MM.1S (cell line): ENCODE results near the gene TRAPPC3.
"Not testable (repeated sequence)": the region's sequence is repeated elsewhere in the genome, so short reads cannot be mapped to it uniquely, and the experiment has no call there.

ENCODE experiments used
- DNase-seq: peaks from one replicate; pipeline ENCODE4 v3.0.0-alpha.2; 2015
- H2AFZ ChIP-seq: fragments of 300-600 bp; sonication (generic); 2 replicates; pipeline ENCODE4 v1.6.0; 2016; ENCODE audit warnings: antibody characterized with exemption, low read length
- H3F3A ChIP-seq: fragments of 300-600 bp; sonication (generic); 2 replicates; pipeline ENCODE4 v1.6.1; 2016; ENCODE audit warnings: mild to moderate bottlenecking, antibody characterized with exemption, low read length, moderate library complexity, mixed read lengths; ENCODE audit not compliant: insufficient read depth
- H3K27ac ChIP-seq: fragments of 300-600 bp; sonication (generic); 2 replicates; pipeline ENCODE4 v1.5.1; 2016; ENCODE audit warnings: mild to moderate bottlenecking, low read length
- H3K27me3 ChIP-seq: fragments of 300-600 bp; sonication (generic); replicated peaks from 2 replicates; pipeline ENCODE4 v1.6.0; 2016; ENCODE audit warnings: low read length; ENCODE audit not compliant: insufficient read depth
- H3K36me3 ChIP-seq: fragments of 300-600 bp; sonication (generic); replicated peaks from 2 replicates; pipeline ENCODE4 v1.6.1; 2016; ENCODE audit warnings: mild to moderate bottlenecking, low read length, mixed read lengths; ENCODE audit not compliant: insufficient read depth
- H3K4me1 ChIP-seq: fragments of 300-600 bp; sonication (generic); 2 replicates; pipeline ENCODE4 v1.6.1; 2016; ENCODE audit warnings: low read length, mixed read lengths
- H3K4me2 ChIP-seq: fragments of 300-600 bp; sonication (generic); 2 replicates; pipeline ENCODE4 v1.6.0; 2016; ENCODE audit warnings: low read depth, low read length
- H3K4me3 ChIP-seq: fragments of 300-600 bp; sonication (generic); 2 replicates; pipeline ENCODE4 v1.5.1; 2016; ENCODE audit warnings: low read length, mixed read lengths
- H3K79me2 ChIP-seq: fragments of 300-600 bp; sonication (generic); 2 replicates; pipeline ENCODE4 v1.6.1; 2016; ENCODE audit warnings: mixed run types, low read length, mixed read lengths
- H3K9ac ChIP-seq: fragments of 300-600 bp; sonication (generic); 2 replicates; pipeline ENCODE4 v1.6.1; 2016; ENCODE audit warnings: low read length, mixed read lengths
- H3K9me2 ChIP-seq: fragments of 300-600 bp; sonication (generic); replicated peaks from 2 replicates; pipeline ENCODE4 v1.6.1; 2016; ENCODE audit warnings: mild to moderate bottlenecking, low read length, mixed read lengths; ENCODE audit not compliant: insufficient read depth
- H3K9me3 ChIP-seq: fragments of 300-600 bp; sonication (generic); replicated peaks from 2 replicates; pipeline ENCODE4 v1.6.1; 2016; ENCODE audit warnings: mild to moderate bottlenecking, low read length, mixed read lengths; ENCODE audit not compliant: insufficient read depth
- H4K20me1 ChIP-seq: fragments of 300-600 bp; sonication (generic); 2 replicates; pipeline ENCODE4 v1.6.1; 2016; ENCODE audit warnings: mild to moderate bottlenecking, low read length, moderate library complexity, mixed read lengths; ENCODE audit not compliant: insufficient read depth
- CTCF ChIP-seq: fragments of 300-600 bp; sonication (generic); IDR thresholded peaks from 2 replicates; pipeline ENCODE4 v1.5.1; 2016; ENCODE audit warnings: antibody characterized with exemption, low read length, mixed read lengths
- EZH2 ChIP-seq: fragments of 300-600 bp; sonication (generic); optimal IDR thresholded peaks from 2 replicates; pipeline ENCODE3; 2017; ENCODE audit warnings: low read depth, mild to moderate bottlenecking, antibody characterized with exemption, low read length, mixed read lengths
- EZH2phosphoT487 ChIP-seq: fragments of 300-600 bp; sonication (generic); IDR thresholded peaks from 2 replicates; pipeline ENCODE4 v1.6.1; 2018; ENCODE audit warnings: antibody characterized with exemption, low read length

The TRAPPC3 gene

DNA sequence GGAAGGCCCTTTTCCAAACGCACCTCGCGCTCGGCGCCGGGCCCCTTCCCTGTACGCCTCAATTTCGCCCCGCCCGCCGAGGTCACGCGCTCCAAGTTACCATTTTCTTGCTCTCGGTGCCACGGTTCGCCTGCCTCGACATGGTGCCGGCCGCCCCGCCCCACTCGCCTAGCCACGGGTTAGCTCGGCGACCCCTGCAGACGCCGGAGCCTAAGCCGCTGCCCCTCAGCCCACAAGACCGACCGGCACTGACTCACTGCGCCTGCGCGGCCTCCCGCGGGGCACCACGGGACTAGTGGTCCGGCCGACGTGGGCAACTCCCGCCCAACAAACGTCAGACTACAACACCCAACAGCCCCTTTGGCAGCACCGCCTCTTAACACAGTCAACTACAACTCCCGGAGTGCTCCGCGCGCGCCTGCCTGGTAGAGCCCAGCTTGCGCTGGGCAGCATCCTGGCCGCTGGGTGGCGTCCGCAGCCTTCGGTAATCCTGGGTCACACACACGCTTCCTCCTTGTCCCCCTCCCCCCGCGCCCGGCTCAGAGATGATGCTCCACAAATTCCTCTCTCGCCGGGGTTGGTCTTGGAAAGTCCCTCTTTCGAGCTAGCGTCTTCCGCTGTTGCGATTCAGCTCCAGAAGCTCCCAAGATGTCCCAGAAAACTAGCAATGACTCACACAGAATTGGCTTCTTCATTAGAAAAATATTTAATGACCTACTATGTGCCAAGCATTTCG, at the start of gene TRAPPC3:
Gene TRAPPC3, minus strand, starts transcription at position 250 of the 736 bp plus-strand sequence. Its CDS starts 108 bp downstream, at position 142.
- Histone ChIP-seq H2AFZ (peak within 1 kb of the TSS; percentile 69), H4K20me1 (no peaks in the 10 kb centered on the region), H3K79me2 (peaks cover 36% of the 10 kb centered on the region), H3K9me3 (no peaks in the 10 kb centered on the region), H3K4me3 (peak within 1 kb of the TSS; percentile 78), H3F3A (peaks cover 19% of the 10 kb centered on the region), H3K4me2 (peak within 1 kb of the TSS; percentile 91), H3K4me1 (peaks cover 18% of the 10 kb centered on the region), H3K9me2 (no peaks in the 10 kb centered on the region), H3K9ac (peak within 1 kb of the TSS; percentile 74), H3K27me3 (no peaks in the 10 kb centered on the region), H3K36me3 (no peaks in the 10 kb centered on the region), H3K27ac (peak within 1 kb of the TSS; percentile 96)
- no peak for TF ChIP-seq EZH2phosphoT487
- peak; percentile 96 for TF ChIP-seq CTCF
- DNase-seq, result peak; percentile 99

- H3F3A ChIP-seq, result no peaks in the 10 kb centered on the region
- H3K27ac ChIP-seq, result no peak overlapping the region
- no peak overlapping the region for H3K4me2 ChIP-seq
- no peaks in the 10 kb centered on the region for H3K9me3 ChIP-seq
- H2AFZ ChIP-seq, result no peak overlapping the region
- TF ChIP-seq CTCF (no peak), EZH2 (no peak), EZH2phosphoT487 (no peak)
- H3K36me3 ChIP-seq, result no peaks in the 10 kb centered on the region
- H3K9ac ChIP-seq, result no peak overlapping the region
- no peaks in the 10 kb centered on the region for H3K79me2 ChIP-seq
- no peaks in the 10 kb centered on the region for H3K4me1 ChIP-seq
- no peaks in the 10 kb centered on the region for H3K9me2 ChIP-seq
- no peaks in the 10 kb centered on the region for H3K27me3 ChIP-seq
- DNase-seq, result no peak
- no peaks in the 10 kb centered on the region for H4K20me1 ChIP-seq
- H3K4me3 ChIP-seq, result no peak overlapping the region
Observed at GRCh38 chr1:36198641-36199040, 49.4 kb upstream of the TRAPPC3 start.

DNA sequence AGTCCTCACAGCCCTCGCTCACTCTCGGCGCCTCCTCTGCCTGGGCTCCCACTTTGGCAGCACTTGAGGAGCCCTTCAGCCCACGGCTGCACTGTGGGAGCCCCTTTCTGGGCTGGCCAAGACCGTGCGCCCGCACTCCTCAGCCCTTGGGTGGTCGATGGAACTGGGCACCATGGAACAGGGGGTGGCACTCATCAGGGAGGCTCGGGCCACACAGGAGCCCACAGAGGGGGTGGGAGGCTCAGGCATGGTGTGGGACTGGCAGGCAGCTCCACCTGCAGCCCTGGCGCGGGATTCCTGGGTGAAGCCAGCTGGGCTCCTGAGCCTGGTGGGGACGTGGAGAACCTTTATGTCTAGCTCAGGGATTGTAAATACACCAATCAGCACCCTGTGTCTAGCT, 47.5 kb upstream of the TRAPPC3 start:
- H3K36me3 ChIP-seq, H2AFZ ChIP-seq, DNase-seq, H3K79me2 ChIP-seq, H3K4me3 ChIP-seq, H3K27ac ChIP-seq, H4K20me1 ChIP-seq, H3K4me1 ChIP-seq, H3K9me2 ChIP-seq, H3K9me3 ChIP-seq, H3K9ac ChIP-seq, H3K27me3 ChIP-seq, H3K4me2 ChIP-seq, H3F3A ChIP-seq: not testable (repeated sequence)
